Muscle of leg (tissue), 11 donors: ENCODE results near the gene CD320. TPM values are rescaled to one million over a fixed set of nuclear protein-coding genes. Genes with fewer than 3 reads are reported as not detected.
"Not testable (repeated sequence)": the region's sequence is repeated elsewhere in the genome, so short reads cannot be mapped to it uniquely, and the experiment has no call there.

Source experiments
- DNase-seq: peaks from one replicate; pipeline ENCODE4 v3.0.0; 2013
- H3K27ac ChIP-seq: one replicate; pipeline ENCODE4 v1.5.1; 2013; ENCODE audit warnings: mild to moderate bottlenecking, low read length, control low read depth
- H3K27me3 ChIP-seq: one replicate; pipeline ENCODE4 v1.6.1; 2013; ENCODE audit warnings: low read length; ENCODE audit not compliant: control insufficient read depth, insufficient read depth
- H3K36me3 ChIP-seq: one replicate; pipeline ENCODE4 v1.6.1; 2013; ENCODE audit warnings: low read length; ENCODE audit not compliant: control insufficient read depth, insufficient read depth
- H3K4me1 ChIP-seq: one replicate; pipeline ENCODE4 v1.6.1; 2013; ENCODE audit warnings: low read length; ENCODE audit not compliant: control insufficient read depth, insufficient read depth
- H3K4me3 ChIP-seq: one replicate; pipeline ENCODE4 v1.5.1; 2013; ENCODE audit warnings: low read length, control low read depth
- H3K9me3 ChIP-seq: replicated peaks from 2 replicates; pipeline ENCODE4 v1.6.1; 2013; ENCODE audit warnings: low read depth, low read length; ENCODE audit not compliant: control insufficient read depth
- WGBS: methylation state at CpG from one replicate; pipeline ENCODE4 v1.1.5; 2013; ENCODE audit warnings: missing lambda C conversion rate; ENCODE audit not compliant: insufficient coverage; 5-methylcytosine and 5-hydroxymethylcytosine counted together
- polyA plus RNA-seq, 8 donors: library from polyadenylated mRNA; unstranded; fragments of 120-200 nt; gene quantifications; one replicate each; pipeline versions ENCODE4 v1.2.1 to v1.2.3, GENCODE V29; 2013; ENCODE audit warnings: inconsistent platforms in 1 of 8, low replicate concordance in 1 of 8; ENCODE audit not compliant: insufficient read length in 8 of 8, insufficient read depth in 1 of 8
- total RNA-seq: library from RNA; stranded (reverse); fragments of 120-200 nt; gene quantifications from one replicate; pipeline ENCODE4 v1.2.4, GENCODE V29; 2013

CD320 gene
- total and polyA plus RNA-seq, 9 donors = 18.7 to 27.9 (median 23.4) TPM

GRCh38 chr19:8342684-8343482 lies 34.7 kb upstream of the CD320 start, which contains the start of gene KANK3:
Gene KANK3, minus strand, starts transcription at chr19:8343262. Its CDS starts 5,434 bp downstream, at chr19:8337828.
- 4% methylated on average over 61 of the region's 65 CpGs for WGBS
- DNase-seq = peak; percentile 95
- Histone ChIP-seq H3K27ac (peak within 1 kb of the TSS; percentile 83), H3K4me1 (peaks cover 18% of the 10 kb centered on the region), H3K9me3 (no peaks in the 10 kb centered on the region), H3K4me3 (peak within 1 kb of the TSS; percentile 53), H3K36me3 (no peaks in the 10 kb centered on the region), H3K27me3 (peaks cover 68% of the 10 kb centered on the region)

GRCh38 chr19:8342316-8342683 lies 34.1 kb upstream of the CD320 start:
- peaks cover 18% of the 10 kb centered on the region for H3K4me1 ChIP-seq

GRCh38 chr19:8341504-8341903 lies 33.3 kb upstream of the CD320 start:
- not testable (repeated sequence) for H3K36me3 ChIP-seq, H3K9me3 ChIP-seq, DNase-seq, H3K4me3 ChIP-seq
- 90% methylated on average over 2 of the region's 4 CpGs for whole genome bisulfite sequencing
- Histone ChIP-seq H3K27me3 (peaks cover 80% of the 10 kb centered on the region), H3K27ac (peak overlapping the region; percentile 6), H3K4me1 (peaks cover 18% of the 10 kb centered on the region)

More at GRCh38 chr19:8342316-8342683, 34.1 kb upstream of the CD320 start:
- Histone ChIP-seq H3K27ac (peak overlapping the region; percentile 81), H3K4me3 (peak overlapping the region; percentile 53), H3K27me3 (peaks cover 73% of the 10 kb centered on the region), H3K9me3 (no peaks in the 10 kb centered on the region), H3K36me3 (no peaks in the 10 kb centered on the region)
- 27% methylated on average over 11 of the region's 14 CpGs for WGBS
- no peak for DNase-seq

- WGBS = 15% methylated on average over 9 of the region's 15 CpGs
- Histone ChIP-seq H3K27me3 (peaks cover 89% of the 10 kb centered on the region), H3K36me3 (no peaks in the 10 kb centered on the region), H3K4me3 (no peak overlapping the region), H3K4me1 (peaks cover 18% of the 10 kb centered on the region), H3K9me3 (no peaks in the 10 kb centered on the region), H3K27ac (peak overlapping the region; percentile 67)
- DNase-seq = peak; percentile 76
Observed at GRCh38 chr19:8340341-8341096, 32.4 kb upstream of the CD320 start.

- H3K36me3 ChIP-seq = no peaks in the 10 kb centered on the region
- no peak overlapping the region for H3K4me3 ChIP-seq
- no peak overlapping the region for H3K27ac ChIP-seq
- H3K9me3 ChIP-seq = no peaks in the 10 kb centered on the region
- DNase-seq = no peak
- H3K4me1 ChIP-seq = peaks cover 25% of the 10 kb centered on the region
- 60% methylated on average over 1 of the region's 6 CpGs for WGBS
- H3K27me3 ChIP-seq = peaks cover 82% of the 10 kb centered on the region
Observed at GRCh38 chr19:8338835-8339234, 30.7 kb upstream of the CD320 start.

- WGBS = 75% methylated on average over 2 of the region's 7 CpGs
- DNase-seq = no peak
- H3K27ac ChIP-seq = no peak overlapping the region
- H3K4me1 ChIP-seq = peaks cover 26% of the 10 kb centered on the region
- H3K36me3 ChIP-seq = no peaks in the 10 kb centered on the region
- H3K4me3 ChIP-seq = no peak overlapping the region
- peaks cover 81% of the 10 kb centered on the region for H3K27me3 ChIP-seq
- no peaks in the 10 kb centered on the region for H3K9me3 ChIP-seq
Observed at GRCh38 chr19:8337728-8338127, 29.6 kb upstream of the CD320 start.

- no peaks in the 10 kb centered on the region for H3K36me3 ChIP-seq
- H3K4me3 ChIP-seq = no peak overlapping the region
- H3K4me1 ChIP-seq = peaks cover 24% of the 10 kb centered on the region
- H3K27ac ChIP-seq = no peak overlapping the region
- peaks cover 80% of the 10 kb centered on the region for H3K27me3 ChIP-seq
- WGBS = 63% methylated on average over 6 of the region's 8 CpGs
- no peaks in the 10 kb centered on the region for H3K9me3 ChIP-seq
- DNase-seq = no peak
Observed at GRCh38 chr19:8336660-8337059, 28.5 kb upstream of the CD320 start.

- H3K36me3 ChIP-seq = no peaks in the 10 kb centered on the region
- no peak overlapping the region for H3K27ac ChIP-seq
- peaks cover 81% of the 10 kb centered on the region for H3K27me3 ChIP-seq
- no peaks in the 10 kb centered on the region for H3K9me3 ChIP-seq
- H3K4me3 ChIP-seq = no peak overlapping the region
- WGBS = 32% methylated on average over 20 of the region's 27 CpGs
- H3K4me1 ChIP-seq = peaks cover 24% of the 10 kb centered on the region
- DNase-seq = no peak
Observed at GRCh38 chr19:8336072-8336569, 28.0 kb upstream of the CD320 start.

GRCh38 chr19:8335343-8336071 lies 27.3 kb upstream of the CD320 start:
- no peaks in the 10 kb centered on the region for H3K36me3 ChIP-seq
- no peak overlapping the region for H3K4me3 ChIP-seq
- H3K9me3 ChIP-seq = no peaks in the 10 kb centered on the region
- peaks cover 80% of the 10 kb centered on the region for H3K27me3 ChIP-seq
- peaks cover 19% of the 10 kb centered on the region for H3K4me1 ChIP-seq
- 4% methylated on average over 76 of the region's 79 CpGs for WGBS
- H3K27ac ChIP-seq = no peak overlapping the region
- DNase-seq = no peak
